Astrocyte (in vitro differentiated cells and primary cell): ENCODE measurements around the gene TPPP3. TPM values are rescaled to one million over a fixed set of nuclear protein-coding genes. Genes with fewer than 3 reads are reported as not detected.

Experiments
- DNase-seq: peaks from one replicate; pipeline ENCODE4 v3.0.0-alpha.2; 2010; ENCODE audit warnings: low read depth
- FAIRE-seq: peaks from 2 replicates; lab custom pipeline; 2011; peaks lifted over from hg19 to GRCh38; lab: Jason Lieb, UNC
- H2AFZ ChIP-seq: 2 replicates; pipeline ENCODE4 v1.6.0; 2012; ENCODE audit warnings: low read depth, low read length, inconsistent platforms
- H3K27ac ChIP-seq: 2 replicates; pipeline ENCODE4 v1.5.1; 2011; ENCODE audit warnings: low read depth, low read length, inconsistent platforms
- H3K27me3 ChIP-seq: 2 replicates; pipeline ENCODE4 v1.6.0; 2011; ENCODE audit warnings: low read length, inconsistent platforms; ENCODE audit not compliant: insufficient read depth
- H3K36me3 ChIP-seq: 2 replicates; pipeline ENCODE4 v1.5.1; 2011; ENCODE audit warnings: low read length, inconsistent platforms; ENCODE audit not compliant: insufficient read depth
- H3K4me1 ChIP-seq: 2 replicates; pipeline ENCODE4 v1.5.1; 2011; ENCODE audit warnings: low read length, inconsistent platforms; ENCODE audit not compliant: insufficient read depth
- H3K4me2 ChIP-seq: 2 replicates; pipeline ENCODE4 v1.6.0; 2012; ENCODE audit warnings: low read length, inconsistent platforms
- H3K4me3 ChIP-seq: 2 replicates; pipeline ENCODE4 v1.5.1; 2011; ENCODE audit warnings: low read depth, mild to moderate bottlenecking, low read length, inconsistent platforms; ENCODE audit not compliant: insufficient read depth
- H3K79me2 ChIP-seq: 2 replicates; pipeline ENCODE4 v1.6.0; 2012; ENCODE audit warnings: mild to moderate bottlenecking, low read length, inconsistent platforms; ENCODE audit not compliant: insufficient read depth
- H3K9ac ChIP-seq: 2 replicates; pipeline ENCODE4 v1.6.0; 2012; ENCODE audit warnings: mild to moderate bottlenecking, low read length, inconsistent platforms
- H3K9me3 ChIP-seq: 2 replicates; pipeline ENCODE4 v1.5.1; 2012; ENCODE audit warnings: low read depth, mild to moderate bottlenecking, low read length, inconsistent platforms; ENCODE audit not compliant: insufficient read depth
- H4K20me1 ChIP-seq: 2 replicates; pipeline ENCODE4 v1.6.0; 2012; ENCODE audit warnings: low read length, inconsistent platforms; ENCODE audit not compliant: insufficient read depth
- H3K27ac Mint-ChIP-seq: one replicate; pipeline ENCODE4 v1.8.0; 2021; ENCODE audit warnings: mild to moderate bottlenecking, mixed read lengths; ENCODE audit not compliant: unreplicated experiment
- H3K27me3 Mint-ChIP-seq: one replicate; pipeline ENCODE4 v1.8.0; 2021; ENCODE audit warnings: low read depth, mixed read lengths; ENCODE audit not compliant: unreplicated experiment
- H3K36me3 Mint-ChIP-seq: one replicate; pipeline ENCODE4 v1.8.0; 2021; ENCODE audit warnings: low read depth, mixed read lengths; ENCODE audit not compliant: unreplicated experiment
- H3K4me1 Mint-ChIP-seq: one replicate; pipeline ENCODE4 v1.8.0; 2021; ENCODE audit warnings: low read depth, mixed read lengths; ENCODE audit not compliant: unreplicated experiment
- H3K4me3 Mint-ChIP-seq: one replicate; pipeline ENCODE4 v1.8.0; 2021; ENCODE audit warnings: mild to moderate bottlenecking, moderate library complexity, mixed read lengths; ENCODE audit not compliant: unreplicated experiment
- H3K9me3 Mint-ChIP-seq: one replicate; pipeline ENCODE4 v1.8.0; 2021; ENCODE audit warnings: mild to moderate bottlenecking, mixed read lengths; ENCODE audit not compliant: unreplicated experiment
- CTCF ChIP-seq: IDR thresholded peaks from 2 replicates; pipeline ENCODE4 v1.5.1; 2011; ENCODE audit warnings: low read depth, mild to moderate bottlenecking, inconsistent platforms, low read length, moderate library complexity; ENCODE audit not compliant: insufficient read depth
- EZH2 ChIP-seq: IDR thresholded peaks from 2 replicates; pipeline ENCODE4 v1.6.1; 2012; ENCODE audit warnings: mild to moderate bottlenecking, low read length, inconsistent platforms; ENCODE audit not compliant: insufficient read depth
- total RNA-seq: library from RNA; stranded (reverse); gene quantifications from 2 replicates; pipeline ENCODE4 v1.2.1, GENCODE V29; 2021

TPPP3 gene
- total RNA-seq, 1 donor from 2014 or later, result 0.75 TPM

GRCh38 chr16:67397036-67397801 is 3.9 kb upstream of the TPPP3 start:
- Histone ChIP-seq H2AFZ (no peak overlapping the region), H4K20me1 (peaks cover 4% of the 10 kb centered on the region), H3K9ac (peak overlapping the region; percentile 71), H3K4me1 (peaks cover 25% of the 10 kb centered on the region), H3K4me2 (peak overlapping the region; percentile 59), H3K4me3 (no peak overlapping the region), H3K79me2 (no peaks in the 10 kb centered on the region), H3K27me3 (peaks cover 3% of the 10 kb centered on the region), H3K9me3 (no peaks in the 10 kb centered on the region), H3K36me3 (no peaks in the 10 kb centered on the region), H3K27ac (no peak overlapping the region)
- peak overlapping the region; percentile 34 for H3K4me3 Mint-ChIP-seq
- H3K36me3 Mint-ChIP-seq, result peaks cover 2% of the 10 kb centered on the region
- peaks cover 41% of the 10 kb centered on the region for H3K27me3 Mint-ChIP-seq
- no peaks in the 10 kb centered on the region for H3K4me1 Mint-ChIP-seq
- peak overlapping the region; percentile 26 for H3K27ac Mint-ChIP-seq
- FAIRE-seq (no peak), DNase-seq (no peak)
- TF ChIP-seq EZH2, result no peak
- TF ChIP-seq CTCF, result no peak
- H3K9me3 Mint-ChIP-seq, result peaks cover 2% of the 10 kb centered on the region

GRCh38 chr16:67396159-67397035 is 3.1 kb upstream of the TPPP3 start:
- Histone ChIP-seq H3K27me3 (peaks cover 3% of the 10 kb centered on the region), H3K79me2 (no peaks in the 10 kb centered on the region), H3K9me3 (no peaks in the 10 kb centered on the region), H2AFZ (peak overlapping the region; percentile 24), H3K4me3 (no peak overlapping the region), H3K27ac (no peak overlapping the region), H3K4me2 (peak overlapping the region; percentile 59), H3K36me3 (no peaks in the 10 kb centered on the region), H3K4me1 (peaks cover 25% of the 10 kb centered on the region), H4K20me1 (peaks cover 4% of the 10 kb centered on the region), H3K9ac (peak overlapping the region; percentile 71)
- Mint-ChIP-seq H3K27ac (no peak overlapping the region), H3K27me3 (peaks cover 39% of the 10 kb centered on the region), H3K4me3 (no peak overlapping the region), H3K9me3 (peaks cover 2% of the 10 kb centered on the region), H3K4me1 (no peaks in the 10 kb centered on the region), H3K36me3 (peaks cover 2% of the 10 kb centered on the region)
- DNase-seq (peak; percentile 60), FAIRE-seq (no peak)
- no peak for TF ChIP-seq CTCF
- TF ChIP-seq EZH2, result no peak
